PC-9 (cell line): Measurements from ENCODE around the gene C1orf226. TPM values are rescaled to one million over a fixed set of nuclear protein-coding genes. Genes with fewer than 3 reads are reported as not detected.

ENCODE experiments used
- BruUV-seq: library from RNA; stranded (reverse); fragments of 400-500 nt; replicated peaks from 2 replicates; lab custom pipeline; 2021; lab: Mats Ljungman, UMichigan
- CTCF ChIA-PET: fragments of 300-600 bp; sonication (Branson Sonifier 250); formaldehyde crosslinking; loops from one replicate; lab custom pipeline; 2022; ENCODE audit warnings: antibody characterized with exemption; lab: Charles Lee
- POLR2A ChIA-PET: fragments of 300-600 bp; sonication (Branson Sonifier 250); formaldehyde crosslinking; loops from one replicate; lab custom pipeline; 2022; ENCODE audit warnings: antibody characterized with exemption; ENCODE audit not compliant: unreplicated experiment; lab: Charles Lee
- DNase-seq, 2 experiments: peaks; one replicate each; pipeline versions ENCODE4 v3.0.0 to v3.0.0-alpha.2; 2015 to 2022; ENCODE audit warnings: mixed read lengths in 1 of 2
- H2AFZ ChIP-seq: fragments of 200-600 bp; sonication (generic); 2 replicates; pipeline ENCODE4 v1.8.1; 2017; ENCODE audit warnings: antibody characterized with exemption
- H3F3A ChIP-seq: fragments of 200-600 bp; sonication (generic); 2 replicates; pipeline ENCODE4 v1.8.1; 2017; ENCODE audit warnings: antibody characterized with exemption, mild to moderate bottlenecking, low read depth; ENCODE audit not compliant: insufficient read depth
- H3K27ac ChIP-seq: fragments of 200-600 bp; sonication (generic); 2 replicates; pipeline ENCODE4 v1.6.1; 2016; ENCODE audit warnings: mixed run types
- H3K27me3 ChIP-seq: fragments of 200-600 bp; sonication (generic); 2 replicates; pipeline ENCODE4 v1.6.1; 2016; ENCODE audit warnings: low read depth, mixed run types; ENCODE audit not compliant: insufficient read depth
- H3K36me3 ChIP-seq: fragments of 200-600 bp; sonication (generic); 2 replicates; pipeline ENCODE4 v1.6.1; 2016; ENCODE audit warnings: low read depth, mixed run types
- H3K4me1 ChIP-seq: fragments of 200-600 bp; sonication (generic); replicated peaks from 2 replicates; pipeline ENCODE4 v1.6.1; 2016; ENCODE audit warnings: mixed run types; ENCODE audit not compliant: insufficient read depth
- H3K4me2 ChIP-seq: fragments of 200-600 bp; sonication (generic); 2 replicates; pipeline ENCODE4 v1.6.1; 2017; ENCODE audit warnings: mixed run types
- H3K4me3 ChIP-seq: fragments of 200-600 bp; sonication (generic); 2 replicates; pipeline ENCODE4 v1.6.1; 2016; ENCODE audit warnings: mixed run types
- H3K79me2 ChIP-seq: fragments of 200-600 bp; sonication (generic); 2 replicates; pipeline ENCODE4 v1.6.1; 2017; ENCODE audit warnings: low read depth, mixed run types
- H3K9me2 ChIP-seq: fragments of 200-600 bp; sonication (generic); 2 replicates; pipeline ENCODE4 v1.8.1; 2017; ENCODE audit warnings: mild to moderate bottlenecking; ENCODE audit not compliant: insufficient read depth
- H3K9me3 ChIP-seq: fragments of 200-600 bp; sonication (generic); 2 replicates; pipeline ENCODE4 v1.8.1; 2016; ENCODE audit warnings: low read depth; ENCODE audit not compliant: insufficient read depth
- H4K20me1 ChIP-seq: fragments of 200-600 bp; sonication (generic); 2 replicates; pipeline ENCODE4 v1.8.1; 2017; ENCODE audit not compliant: insufficient read depth
- EZH2 ChIP-seq: fragments of 200-600 bp; sonication (generic); IDR thresholded peaks from 2 replicates; pipeline ENCODE4 v1.8.0; 2017; ENCODE audit warnings: antibody characterized with exemption, low read depth
- intact Hi-C: fragments of 100-400 bp; cut with micrococcal nuclease; formaldehyde crosslinking; loops from one replicate; pipeline ENCODE4 v1.10.0; 2022; ENCODE audit not compliant: unreplicated experiment
- total RNA-seq: library from RNA; stranded (reverse); gene quantifications from 2 replicates; pipeline ENCODE4 v1.2.3, GENCODE V29; 2021
- TF ChIP-seq, protein P1 (sequence below): fragments of 200-600 bp; sonication (generic); conservative IDR thresholded peaks from 2 replicates; pipeline ENCODE4 v1.6.1; 2017; ENCODE audit warnings: mixed run types, antibody characterized with exemption, mild to moderate bottlenecking, moderate library complexity

C1orf226 gene
- total RNA-seq, 1 experiment from 2014 or later = 10.5 TPM

DNA sequence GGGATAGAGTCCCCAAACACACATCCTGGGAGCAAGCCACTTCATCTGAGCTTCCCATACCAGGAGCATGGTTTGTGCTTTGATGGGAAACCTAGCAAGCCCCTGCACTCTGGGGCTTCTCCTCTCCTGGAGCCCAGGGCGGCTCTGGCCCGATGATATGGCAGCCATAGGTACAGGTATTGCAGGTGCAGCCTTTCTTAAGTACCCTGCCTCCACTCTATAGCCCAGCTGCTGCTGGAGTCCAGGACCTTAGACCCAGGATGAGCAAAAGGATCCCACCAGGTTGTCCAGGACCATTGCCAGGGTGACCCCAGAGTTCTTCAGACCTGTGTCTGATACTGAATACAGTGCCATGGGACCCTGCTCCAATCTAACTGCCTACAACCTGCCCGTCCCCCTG is 4.2 kb downstream of the C1orf226 start:
- intact Hi-C loops = no loop called here
- Histone ChIP-seq H2AFZ (no peak overlapping the region), H3K79me2 (no peaks in the 10 kb centered on the region), H3K4me1 (peaks cover 14% of the 10 kb centered on the region), H3K27me3 (no peaks in the 10 kb centered on the region), H3K4me3 (no peak overlapping the region), H4K20me1 (no peaks in the 10 kb centered on the region), H3K4me2 (no peak overlapping the region), H3K27ac (no peak overlapping the region), H3K9me3 (no peaks in the 10 kb centered on the region), H3K36me3 (peaks cover 19% of the 10 kb centered on the region), H3F3A (peaks cover 5% of the 10 kb centered on the region; the same call in 1 of the 2 replicates), H3K9me2 (no peaks in the 10 kb centered on the region)
- ChIA-PET POLR2A (no interaction called here), CTCF (no interaction called here)
- DNase-seq = no peak
- TF ChIP-seq, protein P1, sequence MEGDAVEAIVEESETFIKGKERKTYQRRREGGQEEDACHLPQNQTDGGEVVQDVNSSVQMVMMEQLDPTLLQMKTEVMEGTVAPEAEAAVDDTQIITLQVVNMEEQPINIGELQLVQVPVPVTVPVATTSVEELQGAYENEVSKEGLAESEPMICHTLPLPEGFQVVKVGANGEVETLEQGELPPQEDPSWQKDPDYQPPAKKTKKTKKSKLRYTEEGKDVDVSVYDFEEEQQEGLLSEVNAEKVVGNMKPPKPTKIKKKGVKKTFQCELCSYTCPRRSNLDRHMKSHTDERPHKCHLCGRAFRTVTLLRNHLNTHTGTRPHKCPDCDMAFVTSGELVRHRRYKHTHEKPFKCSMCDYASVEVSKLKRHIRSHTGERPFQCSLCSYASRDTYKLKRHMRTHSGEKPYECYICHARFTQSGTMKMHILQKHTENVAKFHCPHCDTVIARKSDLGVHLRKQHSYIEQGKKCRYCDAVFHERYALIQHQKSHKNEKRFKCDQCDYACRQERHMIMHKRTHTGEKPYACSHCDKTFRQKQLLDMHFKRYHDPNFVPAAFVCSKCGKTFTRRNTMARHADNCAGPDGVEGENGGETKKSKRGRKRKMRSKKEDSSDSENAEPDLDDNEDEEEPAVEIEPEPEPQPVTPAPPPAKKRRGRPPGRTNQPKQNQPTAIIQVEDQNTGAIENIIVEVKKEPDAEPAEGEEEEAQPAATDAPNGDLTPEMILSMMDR = no peak
- TF ChIP-seq EZH2 = no peak
- BruUV-seq = no TSS peak

DNA sequence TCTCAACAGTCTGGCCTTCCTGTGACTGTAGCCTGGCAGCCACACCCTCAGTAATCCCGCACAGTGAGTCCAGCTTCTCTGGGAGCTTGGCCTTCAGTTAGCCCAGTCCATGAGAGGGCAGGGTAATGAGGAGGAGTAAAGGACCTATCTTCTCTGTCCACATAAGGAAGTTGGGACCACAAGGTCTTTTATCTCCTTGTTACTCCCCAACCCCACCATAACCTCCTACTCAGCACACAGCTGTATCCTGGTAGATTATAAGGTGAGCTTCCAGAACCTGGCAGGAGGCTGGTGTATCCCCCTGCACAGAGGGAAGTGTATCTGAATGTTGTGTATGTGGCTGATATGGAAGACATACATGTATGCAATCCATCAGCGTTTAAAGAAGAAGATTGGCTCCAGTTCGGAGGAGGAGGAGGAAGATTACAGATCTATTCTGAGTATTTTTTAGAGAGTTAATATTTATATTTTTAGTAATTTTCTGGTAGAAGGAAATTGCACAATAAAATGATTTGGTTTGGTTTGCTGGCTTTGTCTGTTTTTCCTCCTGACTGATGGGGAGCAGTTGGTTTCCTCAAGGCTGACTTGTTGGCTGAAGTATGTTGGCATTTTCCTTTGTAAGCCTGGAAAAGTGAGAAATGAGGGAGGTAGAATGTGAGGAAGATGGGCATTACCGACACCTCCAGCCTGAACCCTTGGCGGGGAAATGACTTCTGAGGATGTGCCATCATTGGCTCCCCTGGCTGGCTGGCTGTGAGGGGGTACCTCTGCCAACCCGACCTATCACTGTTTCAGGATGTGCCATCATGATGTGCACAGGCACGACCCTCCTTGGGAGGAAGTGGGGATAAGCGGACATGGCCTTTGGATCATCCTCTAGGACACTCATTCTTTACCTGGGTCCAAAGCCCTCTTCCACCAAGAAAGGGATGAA is 5.0 kb downstream of the C1orf226 start:
- Histone ChIP-seq H3K27me3 (no peaks in the 10 kb centered on the region), H3K9me2 (no peaks in the 10 kb centered on the region), H4K20me1 (no peaks in the 10 kb centered on the region), H3K9me3 (no peaks in the 10 kb centered on the region), H3K36me3 (peaks cover 19% of the 10 kb centered on the region), H3K79me2 (no peaks in the 10 kb centered on the region), H2AFZ (no peak overlapping the region), H3K27ac (no peak overlapping the region), H3K4me1 (peaks cover 6% of the 10 kb centered on the region), H3K4me3 (no peak overlapping the region), H3K4me2 (no peak overlapping the region), H3F3A (peaks cover 6% of the 10 kb centered on the region; the same call in 1 of the 2 replicates)
- POLR2A ChIA-PET = no interaction called here
- DNase-seq = no peak
- no peak for TF ChIP-seq EZH2
- TF ChIP-seq, protein P1 = no peak
- intact Hi-C loops = no loop called here
- BruUV-seq = no TSS peak
- CTCF ChIA-PET = no interaction called here

DNA sequence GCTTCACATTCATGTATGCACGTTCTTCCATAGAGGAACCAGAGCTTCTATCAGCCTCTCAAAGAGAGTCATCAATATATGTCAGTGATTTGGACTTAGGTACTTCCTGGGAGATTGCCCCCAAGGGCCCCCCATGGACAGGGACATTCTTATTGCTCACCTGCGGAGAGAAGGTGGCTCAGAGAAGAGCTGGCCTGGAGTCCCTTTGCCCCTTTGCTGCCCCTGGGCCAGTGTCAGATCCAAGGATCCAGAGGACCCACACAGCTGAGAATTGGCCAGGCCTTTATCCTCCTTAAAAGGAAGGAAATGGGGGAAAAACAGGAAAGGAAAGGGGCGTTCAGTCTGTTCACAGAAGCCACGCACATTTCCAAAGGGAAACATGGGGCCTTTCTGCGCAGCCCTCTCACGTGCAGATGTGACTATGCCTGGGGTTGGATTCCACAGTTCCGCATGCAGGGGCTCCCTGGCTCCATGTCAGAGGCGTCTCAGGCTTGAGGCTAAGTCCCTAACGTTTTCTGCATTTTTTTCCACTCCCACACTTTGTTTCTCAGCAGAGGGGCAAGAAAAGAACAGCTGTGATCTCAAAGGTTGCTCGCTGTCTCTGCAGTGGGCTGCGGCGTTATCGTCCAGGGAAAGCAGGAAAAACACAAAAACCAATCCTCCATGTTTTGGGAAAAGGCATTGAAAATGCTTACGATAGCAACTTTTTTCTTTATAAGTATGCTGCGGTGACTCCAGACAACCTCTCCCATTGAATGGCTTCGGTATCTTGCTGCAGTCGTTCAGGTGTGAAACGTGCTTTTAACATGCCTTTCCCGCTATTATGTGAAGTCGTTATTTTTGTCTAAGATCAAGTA is 5.9 kb downstream of the C1orf226 start:
- no peak for DNase-seq
- TF ChIP-seq, protein P1 = no peak
- no peak for TF ChIP-seq EZH2
- intact Hi-C loops = loop anchor here (2.0 kb wide), 1 partner anchor 103 kb away; no protein-coding TSS in a partner anchor
- Histone ChIP-seq H3K27me3 (no peaks in the 10 kb centered on the region), H3K4me1 (no peaks in the 10 kb centered on the region), H3F3A (peaks cover 4% of the 10 kb centered on the region; the same call in 1 of the 2 replicates), H3K9me3 (no peaks in the 10 kb centered on the region), H3K27ac (no peak overlapping the region), H3K4me3 (no peak overlapping the region), H3K4me2 (no peak overlapping the region), H2AFZ (no peak overlapping the region), H3K79me2 (no peaks in the 10 kb centered on the region), H3K9me2 (no peaks in the 10 kb centered on the region), H4K20me1 (no peaks in the 10 kb centered on the region), H3K36me3 (peaks cover 19% of the 10 kb centered on the region)
- BruUV-seq = no TSS peak
- ChIA-PET POLR2A (no interaction called here), CTCF (no interaction called here)
